Endothelial cell of umbilical vein (primary cell): ENCODE measurements around the gene BRWD1. TPM values are rescaled to one million over a fixed set of nuclear protein-coding genes. Genes with fewer than 3 reads are reported as not detected.

ENCODE experiments used
- BruUV-seq: library from RNA; stranded (reverse); fragments of 400-500 nt; replicated peaks from 2 replicates; lab custom pipeline; 2021; lab: Mats Ljungman, UMichigan
- CTCF ChIA-PET: fragments of 300-600, 350-600 bp; sonication (Branson Sonifier 250); formaldehyde crosslinking; loops from one replicate; lab custom pipeline; 2021; ENCODE audit warnings: antibody characterized with exemption, inconsistent platforms; lab: Charles Lee
- POLR2A ChIA-PET: fragments of 300-600, 350-600 bp; sonication (Branson Sonifier 250); formaldehyde crosslinking; loops from one replicate; lab custom pipeline; 2021; ENCODE audit warnings: antibody characterized with exemption, inconsistent platforms; lab: Charles Lee
- DNase-seq: peaks from one replicate; pipeline ENCODE4 v3.0.0-alpha.2; 2011; ENCODE audit warnings: low read depth, low spot score
- FAIRE-seq: peaks from 2 replicates; lab custom pipeline; 2011; peaks lifted over from hg19 to GRCh38; lab: Jason Lieb, UNC
- H2AFZ ChIP-seq: 2 replicates; pipeline ENCODE4 v1.6.0; 2012; ENCODE audit warnings: low read depth, low read length, control low read depth, inconsistent platforms
- H3K27ac ChIP-seq: 2 replicates; pipeline ENCODE4 v1.5.1; 2011; ENCODE audit warnings: low read depth, mild to moderate bottlenecking, control low read depth, low read length, moderate library complexity; ENCODE audit not compliant: insufficient read depth
- H3K27me3 ChIP-seq, 2 experiments: 2 replicates each; pipeline versions ENCODE4 v1.6.0 to v1.6.1; 2011; ENCODE audit warnings: low read length in 2 of 2, mixed read lengths in 1 of 2; ENCODE audit not compliant: control insufficient read depth in 2 of 2, insufficient read depth in 2 of 2
- H3K36me3 ChIP-seq, 2 experiments: 2 replicates in 1 of 2; 3 replicates in 1 of 2; pipeline ENCODE4 v1.5.1; 2011; ENCODE audit warnings: low read length in 2 of 2, mild to moderate bottlenecking in 1 of 2, moderate library complexity in 1 of 2; ENCODE audit not compliant: control insufficient read depth in 2 of 2, insufficient read depth in 2 of 2; ENCODE audit errors: extremely low read depth in 1 of 2
- H3K4me1 ChIP-seq: 3 replicates; pipeline ENCODE4 v1.5.1; 2011; ENCODE audit warnings: mild to moderate bottlenecking, low read length; ENCODE audit not compliant: control insufficient read depth, insufficient read depth; ENCODE audit errors: extremely low read depth
- H3K4me2 ChIP-seq: 2 replicates; pipeline ENCODE4 v1.6.1; 2011; ENCODE audit warnings: low read length, control low read depth, mixed read lengths; ENCODE audit not compliant: insufficient read depth
- H3K4me3 ChIP-seq, 3 experiments: fragments of 200-600 bp in 1 of 3; sonication (generic), shearing (Covaris generic) in 1 of 3; replicated peaks in 1 of 3; 2 replicates each; pipeline ENCODE4 v1.5.1; 2011 to 2016; ENCODE audit warnings: control low read depth in 3 of 3, low read length in 3 of 3, mild to moderate bottlenecking in 2 of 3, inconsistent platforms in 1 of 3, low read depth in 1 of 3, moderate library complexity in 1 of 3; ENCODE audit not compliant: insufficient read depth in 1 of 3
- H3K79me2 ChIP-seq: 2 replicates; pipeline ENCODE4 v1.6.0; 2012; ENCODE audit warnings: low read length, inconsistent platforms; ENCODE audit not compliant: control insufficient read depth, insufficient read depth
- H3K9ac ChIP-seq: replicated peaks from 2 replicates; pipeline ENCODE3; 2011; ENCODE audit warnings: low read length, control low read depth; ENCODE audit not compliant: insufficient read depth; ENCODE audit errors: extremely low read depth
- H3K9me1 ChIP-seq: replicated peaks from 3 replicates; pipeline ENCODE4 v1.6.0; 2011; ENCODE audit warnings: mild to moderate bottlenecking, low read length; ENCODE audit not compliant: control insufficient read depth, insufficient read depth; ENCODE audit errors: extremely low read depth
- H3K9me3 ChIP-seq: replicated peaks from 2 replicates; pipeline ENCODE4 v1.5.1; 2012; ENCODE audit warnings: low read length, inconsistent platforms; ENCODE audit not compliant: control insufficient read depth, insufficient read depth
- H4K20me1 ChIP-seq: replicated peaks from 2 replicates; pipeline ENCODE3; 2011; ENCODE audit warnings: mild to moderate bottlenecking, low read length; ENCODE audit not compliant: control insufficient read depth, insufficient read depth; ENCODE audit errors: extremely low read depth
- EZH2 ChIP-seq: IDR thresholded peaks from 2 replicates; pipeline ENCODE4 v1.6.1; 2012; ENCODE audit warnings: borderline replicate concordance, low read depth, mild to moderate bottlenecking, moderate library complexity, low read length, inconsistent platforms; ENCODE audit not compliant: severe bottlenecking
- FOS ChIP-seq: IDR thresholded peaks from 2 replicates; pipeline ENCODE4 v1.6.1; 2011; ENCODE audit warnings: mild to moderate bottlenecking, low read length, moderate library complexity, borderline replicate concordance; ENCODE audit not compliant: insufficient read depth
- GATA2 ChIP-seq: IDR thresholded peaks from 2 replicates; pipeline ENCODE4 v1.7.0; 2011; ENCODE audit warnings: low read depth, mild to moderate bottlenecking, moderate library complexity, mixed read lengths, low read length; ENCODE audit not compliant: insufficient read length, insufficient read depth
- JUN ChIP-seq: IDR thresholded peaks from 2 replicates; pipeline ENCODE4 v1.6.1; 2011; ENCODE audit warnings: borderline replicate concordance, low read depth; ENCODE audit not compliant: insufficient read length, insufficient read depth
- MAX ChIP-seq: IDR thresholded peaks from 2 replicates; pipeline ENCODE4 v1.6.1; 2011; ENCODE audit not compliant: insufficient read depth, insufficient read length
- MYC ChIP-seq: IDR thresholded peaks from one replicate; pipeline ENCODE4 v1.6.1; 2011; ENCODE audit warnings: mild to moderate bottlenecking, low read depth, low read length
- POLR2A ChIP-seq: IDR thresholded peaks from 2 replicates; pipeline ENCODE4 v1.6.1; 2012; ENCODE audit warnings: low read depth, mild to moderate bottlenecking, control low read depth, low read length
- POLR2AphosphoS5 ChIP-seq: IDR thresholded peaks from 2 replicates; pipeline ENCODE4 v1.6.1; 2012; ENCODE audit warnings: low read depth, mild to moderate bottlenecking, control low read depth, low read length, moderate library complexity; ENCODE audit not compliant: insufficient read depth
- dilution Hi-C: fragments of 300-500 bp; cut with MboI; formaldehyde crosslinking; loops from one replicate; pipeline ENCODE4 v1.15.0; 2019; ENCODE audit warnings: low sequenced_read_pairs; ENCODE audit not compliant: extremely low pct_ligation_motif_present
- intact Hi-C: fragments of 100-400 bp; cut with micrococcal nuclease; formaldehyde crosslinking; loops from one replicate; pipeline ENCODE4 v1.10.0; 2022
- polyA plus RNA-seq, 4 experiments: library from polyadenylated mRNA; depleted of rRNA in 3 of 4; stranded (reverse) in 3 of 4; unstranded in 1 of 4; fragments of >200 nt; gene quantifications; 2 replicates each; pipeline versions ENCODE4 v1.2.1 to v1.2.3, GENCODE V29; 2011 to 2012; ENCODE audit warnings: missing spikeins in 1 of 4
- total RNA-seq: library from RNA; stranded (reverse); gene quantifications from 2 replicates; pipeline ENCODE4 v1.2.3, GENCODE V29; 2021
- TF ChIP-seq, protein P1 (sequence below), 2 donors: IDR thresholded peaks; 1 replicate in 1 of 2; 2 replicates in 1 of 2; pipeline ENCODE4 v1.5.1; 2011; ENCODE audit warnings: low read length in 2 of 2, mild to moderate bottlenecking in 2 of 2, moderate library complexity in 2 of 2, control low read depth in 1 of 2, inconsistent platforms in 1 of 2, low read depth in 1 of 2; ENCODE audit not compliant: insufficient read depth in 1 of 2; ENCODE audit errors: extremely low read depth in 1 of 2

BRWD1 gene
- total and polyA plus RNA-seq, 2 donors (not counting 3 experiments of a cell fraction or from before 2014, with no cell fraction given): 6.1 to 33.2 TPM

DNA sequence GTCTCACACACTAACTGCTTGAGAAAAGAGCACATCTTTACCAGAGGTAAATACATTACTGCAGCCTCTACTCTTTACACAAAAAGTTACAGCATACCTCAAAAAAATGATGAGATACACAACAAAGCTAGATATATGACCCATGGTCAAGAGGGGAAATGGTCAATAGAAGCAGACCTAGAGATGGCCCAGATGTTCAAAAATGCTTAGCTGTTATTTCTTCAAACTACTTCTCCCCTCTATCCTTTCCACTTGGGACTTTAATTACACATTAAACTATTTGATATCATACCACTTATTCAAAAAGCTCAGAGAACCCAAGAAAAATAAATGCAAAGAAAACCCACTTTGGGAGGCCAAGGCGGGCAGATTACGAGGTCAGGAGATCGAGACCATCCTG is 12.8 kb downstream of the BRWD1 start:
- no peak overlapping the region for H3K4me2 ChIP-seq
- peaks cover 10% of the 10 kb centered on the region for H3K79me2 ChIP-seq
- H3K27me3 ChIP-seq: no peaks in the 10 kb centered on the region
- no peak overlapping the region for H2AFZ ChIP-seq
- no peaks in the 10 kb centered on the region for H3K9me1 ChIP-seq
- POLR2A ChIA-PET: no interaction called here
- no peak overlapping the region for H3K4me3 ChIP-seq
- no peaks in the 10 kb centered on the region for H3K9me3 ChIP-seq
- no TSS peak for BruUV-seq
- no peak for TF ChIP-seq EZH2
- no peak for TF ChIP-seq MYC
- no peak for TF ChIP-seq POLR2A
- no peak for TF ChIP-seq GATA2
- no peak for TF ChIP-seq JUN
- no peak for TF ChIP-seq POLR2AphosphoS5
- no peak for TF ChIP-seq FOS
- no peak for TF ChIP-seq MAX
- TF ChIP-seq, protein P1, sequence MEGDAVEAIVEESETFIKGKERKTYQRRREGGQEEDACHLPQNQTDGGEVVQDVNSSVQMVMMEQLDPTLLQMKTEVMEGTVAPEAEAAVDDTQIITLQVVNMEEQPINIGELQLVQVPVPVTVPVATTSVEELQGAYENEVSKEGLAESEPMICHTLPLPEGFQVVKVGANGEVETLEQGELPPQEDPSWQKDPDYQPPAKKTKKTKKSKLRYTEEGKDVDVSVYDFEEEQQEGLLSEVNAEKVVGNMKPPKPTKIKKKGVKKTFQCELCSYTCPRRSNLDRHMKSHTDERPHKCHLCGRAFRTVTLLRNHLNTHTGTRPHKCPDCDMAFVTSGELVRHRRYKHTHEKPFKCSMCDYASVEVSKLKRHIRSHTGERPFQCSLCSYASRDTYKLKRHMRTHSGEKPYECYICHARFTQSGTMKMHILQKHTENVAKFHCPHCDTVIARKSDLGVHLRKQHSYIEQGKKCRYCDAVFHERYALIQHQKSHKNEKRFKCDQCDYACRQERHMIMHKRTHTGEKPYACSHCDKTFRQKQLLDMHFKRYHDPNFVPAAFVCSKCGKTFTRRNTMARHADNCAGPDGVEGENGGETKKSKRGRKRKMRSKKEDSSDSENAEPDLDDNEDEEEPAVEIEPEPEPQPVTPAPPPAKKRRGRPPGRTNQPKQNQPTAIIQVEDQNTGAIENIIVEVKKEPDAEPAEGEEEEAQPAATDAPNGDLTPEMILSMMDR (IDR thresholded peaks at IDR 0.05; ENCODE audit: extremely low read depth in 1 of 2, insufficient read depth in 1 of 2, low read depth in 1 of 2, low read length in 2 of 2): no peak
- H3K9ac ChIP-seq: no peak overlapping the region
- CTCF ChIA-PET: interaction anchor here (2.1 kb wide), 1 partner anchor 87 kb away, joined by 6 read pairs; no protein-coding TSS in a partner anchor
- no peaks in the 10 kb centered on the region for H3K4me1 ChIP-seq
- dilution Hi-C loops (no loop called here), intact Hi-C loops (no loop called here)
- H3K36me3 ChIP-seq: peaks cover 2 to 6% of the 10 kb centered on the region in 2 experiments
- DNase-seq (no peak), FAIRE-seq (no peak)
- H3K27ac ChIP-seq: no peak overlapping the region
- peaks cover 2% of the 10 kb centered on the region for H4K20me1 ChIP-seq
